ENCODE data around the gene ERN2.

DNA sequence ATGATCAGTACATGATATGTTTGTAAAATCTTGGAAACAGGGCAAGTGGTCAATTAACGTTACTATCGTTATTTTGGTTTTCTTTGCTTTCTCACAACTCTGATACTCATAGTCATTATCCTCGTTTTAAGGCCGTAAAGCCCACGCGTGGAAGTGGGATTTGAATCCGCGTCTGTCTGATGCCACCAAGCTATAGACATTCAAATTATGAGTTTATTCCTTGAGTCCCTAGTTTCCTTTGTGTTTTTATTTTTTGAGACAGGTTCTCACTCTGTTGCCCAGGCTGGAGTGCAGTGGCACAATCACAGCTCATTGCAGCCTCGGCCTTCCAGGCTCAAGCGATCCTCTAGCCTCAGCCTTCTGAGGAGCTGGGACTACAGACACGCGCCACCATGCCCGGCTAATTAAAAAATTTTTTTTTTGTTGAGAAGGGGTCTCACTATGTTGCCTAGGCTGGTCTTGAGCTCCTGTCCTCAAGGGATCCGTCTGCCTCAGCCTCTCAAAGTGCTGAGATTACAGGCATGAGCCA lies 70.7 kb downstream of the ERN2 start:
- no peak for TF ChIP-seq POLR2A (IDR thresholded peaks at IDR 0.05)
- TF ChIP-seq, protein P1, sequence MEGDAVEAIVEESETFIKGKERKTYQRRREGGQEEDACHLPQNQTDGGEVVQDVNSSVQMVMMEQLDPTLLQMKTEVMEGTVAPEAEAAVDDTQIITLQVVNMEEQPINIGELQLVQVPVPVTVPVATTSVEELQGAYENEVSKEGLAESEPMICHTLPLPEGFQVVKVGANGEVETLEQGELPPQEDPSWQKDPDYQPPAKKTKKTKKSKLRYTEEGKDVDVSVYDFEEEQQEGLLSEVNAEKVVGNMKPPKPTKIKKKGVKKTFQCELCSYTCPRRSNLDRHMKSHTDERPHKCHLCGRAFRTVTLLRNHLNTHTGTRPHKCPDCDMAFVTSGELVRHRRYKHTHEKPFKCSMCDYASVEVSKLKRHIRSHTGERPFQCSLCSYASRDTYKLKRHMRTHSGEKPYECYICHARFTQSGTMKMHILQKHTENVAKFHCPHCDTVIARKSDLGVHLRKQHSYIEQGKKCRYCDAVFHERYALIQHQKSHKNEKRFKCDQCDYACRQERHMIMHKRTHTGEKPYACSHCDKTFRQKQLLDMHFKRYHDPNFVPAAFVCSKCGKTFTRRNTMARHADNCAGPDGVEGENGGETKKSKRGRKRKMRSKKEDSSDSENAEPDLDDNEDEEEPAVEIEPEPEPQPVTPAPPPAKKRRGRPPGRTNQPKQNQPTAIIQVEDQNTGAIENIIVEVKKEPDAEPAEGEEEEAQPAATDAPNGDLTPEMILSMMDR (IDR thresholded peaks at IDR 0.05): no peak

Data from Peyer's patch (tissue), 4 donors.